Stimulated activated CD8-positive, alpha-beta memory T cell treated with anti-CD3 and anti-CD28 coated beads, Interleukin-4, amount 100 ng/mL, for 24 hours (primary cell): ENCODE results near the gene ATP1B4.
A peak's percentile ranks its signal among the peaks of the same experiment; 100 is the strongest.
"Not testable (repeated sequence)": the region's sequence is repeated elsewhere in the genome, so short reads cannot be mapped to it uniquely, and the experiment has no call there.

Experiments used
- DNase-seq: peaks from one replicate; pipeline ENCODE4 v3.0.0-alpha.2; 2020; ENCODE audit warnings: low read depth

Gene ATP1B4

DNA sequence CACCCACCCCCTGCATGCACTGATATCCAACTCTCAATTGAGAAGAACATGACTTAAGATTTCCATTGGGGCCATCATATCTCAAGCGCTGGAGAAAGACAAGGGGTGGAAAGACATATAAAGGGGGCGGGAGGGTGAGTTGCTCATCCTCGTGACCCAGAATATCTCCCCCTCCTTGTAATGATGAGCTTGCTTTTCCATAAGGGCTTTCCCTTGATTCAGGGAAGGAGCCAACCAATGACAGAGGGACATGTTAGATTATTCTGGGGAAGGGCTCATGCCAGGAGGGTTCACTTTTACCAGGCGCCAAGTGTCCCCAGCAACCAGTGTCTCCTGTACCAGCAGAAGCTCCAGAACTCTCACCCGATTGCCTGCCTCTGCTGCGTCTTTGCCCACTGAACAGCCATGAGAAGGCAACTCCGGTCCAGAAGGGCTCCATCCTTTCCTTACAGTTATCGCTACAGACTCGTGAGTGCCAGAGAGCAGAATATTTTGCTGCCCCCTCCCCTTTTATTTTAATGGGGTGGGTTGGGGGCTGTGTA is at the start of gene ATP1B4:
Gene ATP1B4, plus strand, starts transcription at position 326 of the 542 bp plus-strand sequence. Its CDS starts 80 bp downstream, at position 406.
- DNase-seq = no peak

- DNase-seq = no peak
Measured at GRCh38 chrX:120315776-120316175, 46.1 kb upstream of the ATP1B4 start.

- DNase-seq = no peak
Measured at GRCh38 chrX:120316587-120317283, 45.2 kb upstream of the ATP1B4 start.

DNA sequence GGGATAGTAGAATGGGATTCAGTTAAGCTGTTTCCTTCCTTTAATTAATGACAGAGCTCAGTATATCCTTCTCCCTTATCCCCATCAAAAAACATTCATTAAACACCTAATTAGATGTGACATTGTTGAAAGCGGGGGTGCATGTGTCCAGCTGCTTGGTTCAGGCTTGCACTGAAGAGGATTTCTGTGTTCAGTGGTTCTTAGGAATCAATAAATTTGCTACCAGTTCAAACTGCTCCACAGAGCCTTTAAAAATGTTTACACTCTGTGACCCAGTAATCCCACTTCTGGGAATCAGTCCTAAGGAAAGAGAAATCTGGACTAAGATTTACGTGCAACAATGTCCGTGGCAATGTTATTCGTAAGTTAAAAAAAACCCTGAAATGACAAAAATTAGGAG is 43.5 kb upstream of the ATP1B4 start:
- no peak for DNase-seq

- DNase-seq = no peak
Measured at GRCh38 chrX:120321520-120322281, 40.2 kb upstream of the ATP1B4 start.

GRCh38 chrX:120331116-120331515 is 30.8 kb upstream of the ATP1B4 start:
- no peak for DNase-seq

DNA sequence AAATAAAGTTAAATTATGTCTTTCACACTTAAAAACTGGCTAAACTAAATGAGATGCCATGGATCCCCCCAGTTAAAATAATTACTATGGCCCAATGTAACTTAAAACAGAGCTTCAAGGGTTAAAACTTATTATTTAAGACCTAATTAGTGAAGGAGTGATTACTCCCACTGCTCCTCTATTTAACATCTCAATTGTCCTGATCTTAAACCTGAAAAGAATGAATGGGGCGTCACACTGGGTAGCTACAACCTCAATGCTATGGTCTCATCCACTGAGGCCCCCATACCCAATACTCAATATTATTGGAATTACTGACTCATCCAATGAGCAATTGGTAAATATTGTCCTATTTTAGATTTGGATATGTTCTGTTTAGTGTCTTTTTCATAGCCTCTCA is 29.5 kb upstream of the ATP1B4 start:
- no peak for DNase-seq

- DNase-seq = no peak
Measured at GRCh38 chrX:120334151-120334550, 27.7 kb upstream of the ATP1B4 start.

DNA sequence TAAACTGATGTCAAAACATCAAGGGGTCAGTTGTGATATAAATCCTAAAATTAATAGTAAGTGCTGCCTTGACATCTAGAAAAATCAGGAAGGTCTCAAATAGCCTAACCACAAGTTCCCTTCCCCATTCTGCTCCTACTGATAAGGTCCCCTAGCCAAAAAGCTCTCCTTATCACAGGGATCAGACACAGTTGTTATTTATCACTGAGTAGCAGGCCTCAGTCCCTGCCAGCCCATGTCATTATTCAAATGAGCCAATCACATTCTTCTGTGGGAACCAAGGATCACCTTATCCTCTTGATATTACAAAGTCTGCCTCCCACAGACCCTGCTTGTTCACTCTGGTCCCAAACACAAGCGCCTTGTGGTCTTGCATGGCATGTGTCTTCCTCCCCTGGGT is 27.3 kb upstream of the ATP1B4 start:
- DNase-seq = no peak

GRCh38 chrX:120335289-120335688 is 26.6 kb upstream of the ATP1B4 start:
- DNase-seq = no peak

GRCh38 chrX:120336899-120337298 is 25.0 kb upstream of the ATP1B4 start:
- DNase-seq = no peak

- not testable (repeated sequence) for DNase-seq
Measured at GRCh38 chrX:120344566-120344965, 17.3 kb upstream of the ATP1B4 start.

- DNase-seq = no peak
Measured at GRCh38 chrX:120350450-120351138, 11.3 kb upstream of the ATP1B4 start.

DNA sequence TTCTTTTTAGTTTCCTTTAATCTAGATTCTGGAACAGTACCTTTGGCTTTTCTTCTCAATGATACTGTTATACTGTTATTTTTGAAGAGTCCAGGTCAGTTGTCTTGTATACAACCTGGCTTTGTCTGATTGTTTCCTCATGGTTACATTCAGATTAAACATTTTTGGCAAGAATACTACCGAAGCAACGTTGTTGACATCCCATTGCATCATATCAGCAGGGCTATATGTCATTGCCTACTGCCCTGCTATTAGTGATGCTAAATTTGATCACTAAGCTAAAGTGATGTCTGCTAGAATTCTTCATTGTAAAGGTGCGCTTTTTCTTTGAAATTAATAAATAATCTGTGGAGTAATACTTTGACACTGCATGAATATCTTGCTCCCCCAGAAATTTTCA is 5.8 kb upstream of the ATP1B4 start:
- DNase-seq = no peak

DNA sequence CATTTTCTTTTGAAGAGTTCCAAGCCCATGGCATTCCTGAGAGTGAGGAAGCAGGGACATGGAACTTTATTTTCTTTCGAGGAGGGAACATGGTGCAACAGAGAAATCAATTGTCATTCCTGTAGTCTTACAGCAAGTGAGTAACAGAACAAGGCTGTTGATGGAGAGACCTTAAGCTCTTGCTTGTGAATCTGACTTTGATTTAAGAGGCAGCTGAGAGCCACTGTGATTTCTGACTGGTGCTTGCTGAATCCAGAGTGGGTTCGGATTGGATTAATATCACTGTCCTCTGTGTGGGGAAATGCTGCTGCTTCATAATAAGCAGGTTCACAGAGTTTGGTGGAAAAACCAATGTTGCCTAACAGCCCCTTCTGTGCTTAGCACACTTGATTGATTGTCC is 4.7 kb upstream of the ATP1B4 start:
- DNase-seq = no peak

GRCh38 chrX:120358737-120359456 is 3.0 kb upstream of the ATP1B4 start:
- DNase-seq = peak; percentile 26

- DNase-seq = peak; percentile 23
Measured at GRCh38 chrX:120365320-120365719, 3.4 kb downstream of the ATP1B4 start.

DNA sequence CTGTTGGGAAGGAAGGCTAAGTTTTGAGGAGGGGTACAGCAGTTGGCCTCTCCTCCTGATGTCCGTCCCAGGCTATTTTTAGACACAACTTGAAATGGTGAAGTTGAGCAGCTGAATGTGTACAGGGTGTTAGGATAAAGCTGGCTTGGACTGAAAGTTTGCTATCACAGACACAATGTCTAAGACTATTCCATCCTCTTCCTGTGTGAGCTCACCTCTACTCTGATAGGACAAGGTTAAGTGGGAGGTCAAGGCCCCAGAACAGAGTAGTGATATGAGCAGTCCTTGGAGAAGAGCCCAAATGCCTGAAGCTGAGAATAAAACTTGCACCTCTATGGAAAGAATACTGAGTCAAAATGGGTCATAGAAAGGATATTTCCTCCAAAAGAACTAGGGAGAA is 4.1 kb downstream of the ATP1B4 start:
- no peak for DNase-seq

- no peak for DNase-seq
Measured at GRCh38 chrX:120366794-120367193, 4.9 kb downstream of the ATP1B4 start.

- no peak for DNase-seq
Measured at GRCh38 chrX:120367402-120368109, 5.7 kb downstream of the ATP1B4 start.

- DNase-seq = no peak
Measured at GRCh38 chrX:120372667-120373370, 10.9 kb downstream of the ATP1B4 start.
